Naive thymus-derived CD4-positive, alpha-beta T cell (primary cell): ENCODE data around the gene ZDHHC15. TPM values are rescaled to one million over a fixed set of nuclear protein-coding genes. Genes with fewer than 3 reads are reported as not detected.

ENCODE experiments used
- ATAC-seq: fragments of 150-1000 bp; cut with Tn5 transposase; 2 replicates; pipeline ENCODE4 v1.10.0; 2021; ENCODE audit warnings: mild to moderate bottlenecking, moderate library complexity
- CTCF ChIA-PET: fragments of 350-600 bp; sonication (Branson Sonifier 250); formaldehyde crosslinking; loops from one replicate; lab custom pipeline; 2021; ENCODE audit warnings: antibody characterized with exemption; lab: Charles Lee
- POLR2A ChIA-PET: fragments of 350-600 bp; sonication (Branson Sonifier 250); formaldehyde crosslinking; loops from one replicate; lab custom pipeline; 2021; ENCODE audit warnings: antibody characterized with exemption, inconsistent platforms; lab: Charles Lee
- DNase-seq, 9 donors: peaks; one replicate each; pipeline versions ENCODE4 v3.0.0 to v3.0.0-alpha.2; 2020 to 2022; ENCODE audit warnings: mixed read lengths in 1 of 9
- H3K27ac ChIP-seq: one replicate; pipeline ENCODE4 v1.7.0; 2013; ENCODE audit warnings: mild to moderate bottlenecking, low read depth, low read length, moderate library complexity
- H3K27me3 ChIP-seq, 2 donors: one replicate each; pipeline ENCODE4 v1.7.0; 2013; ENCODE audit warnings: low read length in 2 of 2, mild to moderate bottlenecking in 2 of 2, moderate library complexity in 2 of 2; ENCODE audit not compliant: control insufficient read depth in 2 of 2, insufficient read depth in 2 of 2
- H3K36me3 ChIP-seq, 3 experiments: 1 replicate in 2 of 3; 2 replicates in 1 of 3; pipeline ENCODE4 v1.7.0; 2013; ENCODE audit warnings: low read length in 3 of 3, mild to moderate bottlenecking in 3 of 3, moderate library complexity in 1 of 3; ENCODE audit not compliant: insufficient read depth in 3 of 3, control insufficient read depth in 2 of 3
- H3K4me1 ChIP-seq, 2 donors: one replicate each; pipeline ENCODE4 v1.7.0; 2013; ENCODE audit warnings: low read length in 2 of 2, mild to moderate bottlenecking in 2 of 2, moderate library complexity in 1 of 2; ENCODE audit not compliant: control insufficient read depth in 2 of 2, insufficient read depth in 2 of 2
- H3K4me3 ChIP-seq: 2 replicates; pipeline ENCODE4 v1.7.0; 2013; ENCODE audit warnings: mild to moderate bottlenecking, low read length
- H3K9me3 ChIP-seq, 3 experiments: 1 replicate in 2 of 3; 2 replicates in 1 of 3; pipeline ENCODE4 v1.7.0; 2013; ENCODE audit warnings: low read length in 3 of 3; ENCODE audit not compliant: control insufficient read depth in 2 of 3
- H3K27ac Mint-ChIP-seq, 9 donors: one replicate each; pipeline ENCODE4 v1.8.0; 2020 to 2022; ENCODE audit warnings: mixed read lengths in 9 of 9, mild to moderate bottlenecking in 8 of 9, moderate library complexity in 5 of 9, inconsistent platforms in 2 of 9
- H3K27me3 Mint-ChIP-seq, 5 donors: one replicate each; pipeline ENCODE4 v1.8.0; 2021 to 2022; ENCODE audit warnings: mixed read lengths in 5 of 5, mild to moderate bottlenecking in 1 of 5
- H3K36me3 Mint-ChIP-seq, 5 donors: one replicate each; pipeline ENCODE4 v1.8.0; 2020 to 2022; ENCODE audit warnings: mixed read lengths in 5 of 5, mild to moderate bottlenecking in 3 of 5, inconsistent platforms in 1 of 5
- H3K4me1 Mint-ChIP-seq, 7 donors: one replicate each; pipeline ENCODE4 v1.8.0; 2020 to 2022; ENCODE audit warnings: mixed read lengths in 7 of 7, mild to moderate bottlenecking in 3 of 7, inconsistent platforms in 1 of 7
- H3K4me3 Mint-ChIP-seq, 10 donors: one replicate each; pipeline ENCODE4 v1.8.0; 2020 to 2022; ENCODE audit warnings: mild to moderate bottlenecking in 10 of 10, mixed read lengths in 10 of 10, moderate library complexity in 6 of 10, inconsistent platforms in 2 of 10
- H3K9me3 Mint-ChIP-seq, 11 donors: one replicate each; pipeline ENCODE4 v1.8.0; 2020 to 2022; ENCODE audit warnings: mixed read lengths in 11 of 11, mild to moderate bottlenecking in 4 of 11, inconsistent platforms in 1 of 11, moderate library complexity in 1 of 11
- intact Hi-C, 2 donors: fragments of 100-400 bp; cut with micrococcal nuclease; formaldehyde crosslinking; loops; one replicate each; pipeline ENCODE4 v1.15.1; 2023
- polyA plus RNA-seq, 2 donors: library from polyadenylated mRNA; unstranded; fragments of 300-500 nt; fragmentation: Illumina TruSeq; gene quantifications; one replicate each; pipeline ENCODE4 v1.2.3, GENCODE V29; 2021
- total RNA-seq, 6 experiments: library from RNA in 5 of 6; stranded (reverse) in 5 of 6; gene quantifications; 1 replicate in 5 of 6; 2 replicates in 1 of 6; pipeline ENCODE4 v1.2.3 and lab custom pipeline; 2021 to 2026

The ZDHHC15 gene
- total and polyA plus RNA-seq, 7 experiments from 2014 or later: 0.16 to 0.84 (median 0.56) TPM; not detected in 1

GRCh38 chrX:75327607-75328006, 195.2 kb downstream of the ZDHHC15 start:
- H3K4me1 ChIP-seq: no peaks in the 10 kb centered on the region
- no peaks in the 10 kb centered on the region for H3K27me3 ChIP-seq
- Mint-ChIP-seq H3K4me1 (no peaks in the 10 kb centered on the region), H3K36me3 (peaks cover 10 to 79% (median 66%) of the 10 kb centered on the region in 5 donors), H3K27me3 (no peaks in the 10 kb centered on the region), H3K9me3 (peaks cover 0 to 63% (median 20%) of the 10 kb centered on the region in 11 donors), H3K4me3 (no peak overlapping the region), H3K27ac (no peak overlapping the region)
- no peak overlapping the region for H3K27ac ChIP-seq
- intact Hi-C loops: no loop called here
- no peaks in the 10 kb centered on the region for H3K9me3 ChIP-seq
- ATAC-seq: no peak
- H3K4me3 ChIP-seq: no peak overlapping the region
- peaks cover 0 to 13% (median 4%) of the 10 kb centered on the region in 3 experiments for H3K36me3 ChIP-seq
- no peak for DNase-seq
- POLR2A ChIA-PET: no interaction called here
- CTCF ChIA-PET: no interaction called here

Other genes with a start within 250 kb of the ZDHHC15 start
- gene UPRT, start 249.0 kb downstream of the ZDHHC15 start, total RNA-seq: 10 to 100 TPM; 21.2 to 31.0 (median 23.8) TPM
- 10 to 100 TPM; 28.9 to 29.6 TPM for gene UPRT, start 249.0 kb downstream of the ZDHHC15 start, polyA plus RNA-seq